ENCODE results near the gene GAST.

- TF ChIP-seq CTCF (IDR thresholded peaks at IDR 0.05 in 8 of 11, conservative IDR thresholded peaks at IDR 0.05 in 3 of 11) (no peak), POLR2A (IDR thresholded peaks at IDR 0.05) (no peak), POLR2AphosphoS5 (IDR thresholded peaks at IDR 0.05) (peak in 1 of 3 donors; percentile 14)
Measured at GRCh38 chr17:41758601-41759000, 46.5 kb downstream of the GAST start.
